Measurements from ENCODE around the gene ACTR8. TPM values are rescaled to one million over a fixed set of nuclear protein-coding genes. Genes with fewer than 3 reads are reported as not detected.

ACTR8 gene
- polyA plus RNA-seq, 3 donors: 8.3 to 12.2 (median 10.7) TPM

DNA sequence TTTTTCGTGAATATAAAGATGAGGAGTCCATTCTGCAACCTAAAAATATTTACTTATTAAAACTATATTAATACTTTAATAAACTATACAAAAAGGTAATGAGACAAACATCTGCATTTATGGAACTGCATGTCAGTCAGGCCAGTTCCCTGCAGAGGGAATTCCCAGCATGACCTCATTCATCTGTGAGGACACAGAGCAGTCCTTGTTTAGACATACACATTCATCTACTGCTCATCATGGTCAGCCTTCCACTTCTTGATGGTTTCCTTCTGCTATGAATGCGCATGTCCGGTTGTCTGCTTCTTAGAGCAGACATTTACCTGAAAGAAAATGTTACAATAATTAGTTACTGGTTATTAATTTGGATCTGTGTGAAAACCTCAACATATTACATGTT is 3.3 kb upstream of the ACTR8 start:
- peaks cover 2% of the 10 kb centered on the region for H4K20me1 ChIP-seq (ENCODE audit: insufficient read depth, low read length)
- H3K4me1 ChIP-seq (ENCODE audit: control insufficient read depth in 1 of 2, insufficient read depth in 2 of 2, low read length in 2 of 2): peaks cover 18 to 24% of the 10 kb centered on the region in 2 donors
- peak in 1 of 3 donors; percentile 70 for DNase-seq
- TF ChIP-seq CTCF (IDR thresholded peaks at IDR 0.05): no peak
- H3K27me3 Mint-ChIP-seq (ENCODE audit: low read depth in 3 of 3): peaks cover 0 to 7% (median 2%) of the 10 kb centered on the region in 3 donors
- H3K27me3 ChIP-seq (ENCODE audit: control insufficient read depth in 2 of 2, insufficient read depth in 2 of 2, low read length in 2 of 2): no peaks in the 10 kb centered on the region
- H3K27ac Mint-ChIP-seq: peak overlapping the region in 1 of 7 donors; percentile 2
- H3K79me2 ChIP-seq (ENCODE audit: insufficient read depth, low read length): peaks cover 44% of the 10 kb centered on the region
- WGBS (ENCODE audit: insufficient coverage): no CpG with 5 or more reads among the region's 3 CpGs
- H3K9me3 Mint-ChIP-seq: no peaks in the 10 kb centered on the region
- no peaks in the 10 kb centered on the region for H3K9me3 ChIP-seq (replicated peaks in 1 of 2; ENCODE audit: control insufficient read depth in 1 of 2, insufficient read depth in 1 of 2, low read length in 2 of 2)
- H3K36me3 Mint-ChIP-seq: peaks cover 42 to 54% of the 10 kb centered on the region in 2 donors
- intact Hi-C loops (cut with micrococcal nuclease): loop anchor here in 1 of 2 donors (10.0 kb wide), 1 partner anchor 140 kb away; no protein-coding TSS in a partner anchor
- no peak overlapping the region for H2AFZ ChIP-seq (ENCODE audit: insufficient read depth, low read depth, low read length, poor library complexity, severe bottlenecking)
- peaks cover 27% of the 10 kb centered on the region for H3K4me1 Mint-ChIP-seq
- H3K4me3 ChIP-seq (replicated peaks in 1 of 3; ENCODE audit: low read depth in 2 of 3, low read length in 3 of 3): no peak overlapping the region
- peaks cover 31 to 60% of the 10 kb centered on the region in 2 donors for H3K36me3 ChIP-seq (replicated peaks in 1 of 2; ENCODE audit: control insufficient read depth in 1 of 2, insufficient read depth in 2 of 2, low read length in 2 of 2)
- no peak overlapping the region for H3K9ac ChIP-seq (ENCODE audit: insufficient read depth, low read length, poor library complexity, severe bottlenecking)
- H3K27ac ChIP-seq (ENCODE audit: low read depth in 1 of 2, low read length in 2 of 2): no peak overlapping the region
- H3K4me3 Mint-ChIP-seq: no peak overlapping the region
- no peak overlapping the region for H3K4me2 ChIP-seq (replicated peaks; ENCODE audit: extremely low read depth, low read length, poor library complexity, severe bottlenecking)

DNA sequence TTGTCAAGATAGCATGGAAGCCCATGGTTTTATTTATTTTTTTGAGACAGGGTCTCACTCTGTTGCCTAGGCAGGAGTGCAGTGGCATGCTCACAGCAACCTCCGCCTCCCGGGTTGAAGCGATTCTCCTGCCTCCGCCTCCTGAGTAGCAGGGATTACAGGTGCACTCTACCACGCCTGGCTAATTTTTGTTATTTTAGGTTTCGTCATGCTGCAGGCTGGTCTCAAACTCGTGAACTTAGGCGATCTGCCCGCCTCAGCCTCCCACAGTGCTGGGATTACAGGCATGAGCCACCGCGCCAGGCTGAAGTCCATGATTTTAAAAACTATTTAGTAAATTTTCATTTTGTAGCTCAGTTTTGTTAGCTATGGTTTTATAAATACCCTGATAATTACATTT is 2.7 kb upstream of the ACTR8 start:
- intact Hi-C loops (cut with micrococcal nuclease): loop anchor here in 1 of 2 donors (10.0 kb wide), 1 partner anchor 140 kb away; no protein-coding TSS in a partner anchor

More for the DNA sequence above, 2.7 kb upstream of the ACTR8 start:
- H3K27me3 ChIP-seq (ENCODE audit: control insufficient read depth in 2 of 2, insufficient read depth in 2 of 2, low read length in 2 of 2): no peaks in the 10 kb centered on the region
- H3K36me3 ChIP-seq (replicated peaks in 1 of 2; ENCODE audit: control insufficient read depth in 1 of 2, insufficient read depth in 2 of 2, low read length in 2 of 2): peaks cover 34 to 66% of the 10 kb centered on the region in 2 donors
- no peak overlapping the region for H3K27ac ChIP-seq (ENCODE audit: low read depth in 1 of 2, low read length in 2 of 2)
- H3K4me1 ChIP-seq (ENCODE audit: control insufficient read depth in 1 of 2, insufficient read depth in 2 of 2, low read length in 2 of 2): peaks cover 13 to 18% of the 10 kb centered on the region in 2 donors
- Mint-ChIP-seq H3K4me1 (peaks cover 21% of the 10 kb centered on the region), H3K27me3 (ENCODE audit: low read depth in 3 of 3) (peaks cover 0 to 7% (median 2%) of the 10 kb centered on the region in 3 donors), H3K9me3 (no peaks in the 10 kb centered on the region), H3K4me3 (no peak overlapping the region), H3K36me3 (peaks cover 47 to 52% of the 10 kb centered on the region in 2 donors), H3K27ac (no peak overlapping the region)
- no peak overlapping the region for H3K4me3 ChIP-seq (replicated peaks in 1 of 3; ENCODE audit: low read depth in 2 of 3, low read length in 3 of 3)
- H3K4me2 ChIP-seq (replicated peaks; ENCODE audit: extremely low read depth, low read length, poor library complexity, severe bottlenecking): no peak overlapping the region
- H3K9ac ChIP-seq (ENCODE audit: insufficient read depth, low read length, poor library complexity, severe bottlenecking): no peak overlapping the region
- no peak for TF ChIP-seq CTCF (IDR thresholded peaks at IDR 0.05)
- 98% methylated on average over 6 of the region's 11 CpGs for WGBS (ENCODE audit: insufficient coverage)
- peaks cover 38% of the 10 kb centered on the region for H3K79me2 ChIP-seq (ENCODE audit: insufficient read depth, low read length)
- no peaks in the 10 kb centered on the region for H3K9me3 ChIP-seq (replicated peaks in 1 of 2; ENCODE audit: control insufficient read depth in 1 of 2, insufficient read depth in 1 of 2, low read length in 2 of 2)
- H2AFZ ChIP-seq (ENCODE audit: insufficient read depth, low read depth, low read length, poor library complexity, severe bottlenecking): no peak overlapping the region
- DNase-seq: no peak
- no peaks in the 10 kb centered on the region for H4K20me1 ChIP-seq (ENCODE audit: insufficient read depth, low read length)

All from CD14-positive monocyte (primary cell).